ENCODE results near the gene ETFA. TPM values are rescaled to one million over a fixed set of nuclear protein-coding genes. Genes with fewer than 3 reads are reported as not detected.
"Not testable (repeated sequence)": the region's sequence is repeated elsewhere in the genome, so short reads cannot be mapped to it uniquely, and the experiment has no call there.

The ETFA gene
- total RNA-seq, 2 donors from 2014 or later = 164 to 173 TPM

DNA sequence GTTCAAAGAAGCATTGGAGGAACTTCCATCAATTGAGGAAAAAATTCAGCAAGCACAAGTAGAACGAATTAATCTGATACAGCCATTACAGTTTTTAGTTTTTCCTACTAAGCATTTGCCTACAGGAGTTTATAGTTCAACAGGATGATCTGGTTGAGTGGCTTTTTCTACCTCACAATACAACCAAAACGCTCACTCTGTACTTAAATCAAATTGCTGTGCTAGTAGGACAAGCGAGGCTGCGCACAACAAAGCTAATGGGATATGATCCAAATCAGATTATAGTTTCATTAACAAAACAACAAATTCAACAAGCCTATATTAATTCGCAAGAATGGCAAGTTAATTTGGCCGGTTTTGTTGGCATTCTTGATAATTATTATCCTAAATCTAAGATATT is 44.2 kb downstream of the ETFA start:
- DNase-seq (ENCODE audit: low spot score in 2 of 2) (no peak), ATAC-seq (no peak)
- Mint-ChIP-seq H3K9me3 (peaks cover 15 to 23% of the 10 kb centered on the region in 2 donors), H3K36me3 (peaks cover 61 to 86% of the 10 kb centered on the region in 2 donors), H3K27ac (no peak overlapping the region)

DNA sequence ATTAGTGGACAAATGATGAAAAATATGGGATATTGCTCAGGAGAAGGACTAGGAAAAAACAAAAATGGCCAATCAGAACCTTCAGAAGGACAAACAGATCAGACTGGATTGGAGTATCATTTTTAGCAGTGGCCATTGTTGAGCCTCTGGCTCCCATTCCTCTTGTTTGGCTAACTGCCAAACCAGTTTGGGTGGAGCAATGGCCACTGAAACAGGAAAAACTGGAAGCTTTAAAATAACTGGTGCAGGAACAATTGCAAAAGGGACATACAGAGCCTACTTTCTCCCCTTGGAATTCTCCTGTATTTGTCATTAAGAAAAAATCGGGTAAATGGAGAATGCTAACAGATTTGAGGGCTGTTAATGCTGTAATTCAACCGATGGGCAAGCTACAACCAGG is 45.5 kb downstream of the ETFA start:
- ATAC-seq = not testable (repeated sequence)
- peaks cover 15 to 23% of the 10 kb centered on the region in 2 donors for H3K9me3 Mint-ChIP-seq

DNA sequence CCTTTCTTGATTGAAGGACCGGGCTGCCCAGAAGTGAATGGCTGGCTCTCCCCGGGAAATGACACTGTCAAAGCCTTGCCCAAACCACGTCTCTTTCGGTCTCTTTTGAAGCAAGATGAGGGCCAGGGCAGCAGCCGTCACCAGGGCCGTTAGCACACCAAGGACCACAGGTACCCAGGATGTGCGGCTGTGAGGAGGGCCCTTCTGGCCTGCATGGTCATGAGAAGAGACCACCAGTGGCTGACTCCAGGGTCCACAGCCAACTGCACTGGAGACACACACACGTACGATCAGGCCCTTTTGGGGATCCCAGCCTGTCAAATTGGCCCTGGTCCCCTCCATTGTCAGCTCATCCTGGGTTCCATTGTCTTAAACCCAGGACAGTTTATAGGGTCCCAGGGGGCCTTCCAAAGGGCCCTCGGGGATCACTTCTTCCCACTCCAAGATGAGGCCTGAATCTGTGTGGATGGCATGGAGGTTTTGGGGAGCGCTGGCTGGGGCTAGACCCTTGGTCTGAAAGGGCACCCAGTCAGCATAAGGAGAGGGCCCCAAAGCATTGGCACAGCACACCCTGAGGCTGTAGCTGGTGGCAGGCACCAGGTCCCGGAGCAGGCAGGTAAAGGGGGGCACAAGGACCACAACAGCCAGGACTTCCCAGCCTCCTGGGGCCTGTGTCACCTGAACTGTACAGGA is 50.9 kb downstream of the ETFA start:
- DNase-seq (ENCODE audit: low spot score in 2 of 2) (no peak), ATAC-seq (no peak)
- peaks cover 6 to 13% of the 10 kb centered on the region in 2 donors for H3K9me3 Mint-ChIP-seq
- peak overlapping the region in 1 of 2 donors; percentile 7 for H3K27ac Mint-ChIP-seq
- peaks cover 46 to 62% of the 10 kb centered on the region in 2 donors for H3K36me3 Mint-ChIP-seq

More for the DNA sequence above, 45.5 kb downstream of the ETFA start:
- H3K27ac Mint-ChIP-seq; DNase-seq (ENCODE audit: low spot score in 2 of 2): not testable (repeated sequence)
- H3K36me3 Mint-ChIP-seq = peaks cover 64 to 92% of the 10 kb centered on the region in 2 donors

DNA sequence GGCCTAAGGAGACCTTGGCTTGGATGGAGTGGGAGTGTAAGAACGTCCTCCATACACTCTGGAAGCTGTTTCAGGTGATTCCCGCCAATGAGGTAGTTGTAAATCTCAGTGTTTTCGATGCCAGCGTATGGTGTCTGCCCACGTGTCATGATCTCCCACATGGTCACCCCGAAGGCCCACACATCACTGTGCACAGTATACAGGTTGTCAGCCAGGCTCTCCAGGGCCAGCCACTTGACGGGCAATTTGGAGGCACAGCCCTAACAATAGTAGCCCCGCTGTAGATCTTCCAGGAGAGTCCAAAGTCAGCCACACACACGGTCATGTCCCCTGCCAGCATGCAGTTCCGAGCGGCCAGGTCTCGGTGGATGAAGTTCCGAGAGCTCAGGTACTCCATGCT is 51.9 kb downstream of the ETFA start:
- ATAC-seq (no peak), DNase-seq (ENCODE audit: low spot score in 2 of 2) (no peak)
- Mint-ChIP-seq H3K36me3 (peaks cover 36 to 52% of the 10 kb centered on the region in 2 donors), H3K9me3 (peaks cover 6 to 8% of the 10 kb centered on the region in 2 donors), H3K27ac (no peak overlapping the region)

DNA sequence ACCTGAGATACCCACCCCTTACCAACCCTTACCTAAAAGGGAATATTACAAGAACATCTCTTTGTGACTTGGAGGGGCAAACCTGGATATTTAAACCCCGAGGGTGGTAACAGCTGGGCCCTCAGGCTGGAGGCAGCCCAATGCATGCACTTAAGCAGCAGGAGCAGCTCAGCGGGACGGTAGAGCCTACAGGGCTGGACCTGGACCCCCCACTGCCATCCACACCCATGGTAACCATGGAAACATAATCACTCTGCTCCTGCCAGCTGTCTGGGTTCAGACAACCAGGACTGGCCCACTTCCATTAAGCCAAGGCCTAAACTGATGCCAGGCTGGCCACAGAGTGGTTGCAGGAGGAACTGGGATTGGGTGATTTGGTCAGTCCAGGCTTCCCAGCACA is 52.8 kb downstream of the ETFA start:
- ATAC-seq (no peak), DNase-seq (ENCODE audit: low spot score in 2 of 2) (no peak)
- Mint-ChIP-seq H3K27ac (no peak overlapping the region), H3K9me3 (peaks cover 3 to 4% of the 10 kb centered on the region in 2 donors), H3K36me3 (peaks cover 28 to 42% of the 10 kb centered on the region in 2 donors)

DNA sequence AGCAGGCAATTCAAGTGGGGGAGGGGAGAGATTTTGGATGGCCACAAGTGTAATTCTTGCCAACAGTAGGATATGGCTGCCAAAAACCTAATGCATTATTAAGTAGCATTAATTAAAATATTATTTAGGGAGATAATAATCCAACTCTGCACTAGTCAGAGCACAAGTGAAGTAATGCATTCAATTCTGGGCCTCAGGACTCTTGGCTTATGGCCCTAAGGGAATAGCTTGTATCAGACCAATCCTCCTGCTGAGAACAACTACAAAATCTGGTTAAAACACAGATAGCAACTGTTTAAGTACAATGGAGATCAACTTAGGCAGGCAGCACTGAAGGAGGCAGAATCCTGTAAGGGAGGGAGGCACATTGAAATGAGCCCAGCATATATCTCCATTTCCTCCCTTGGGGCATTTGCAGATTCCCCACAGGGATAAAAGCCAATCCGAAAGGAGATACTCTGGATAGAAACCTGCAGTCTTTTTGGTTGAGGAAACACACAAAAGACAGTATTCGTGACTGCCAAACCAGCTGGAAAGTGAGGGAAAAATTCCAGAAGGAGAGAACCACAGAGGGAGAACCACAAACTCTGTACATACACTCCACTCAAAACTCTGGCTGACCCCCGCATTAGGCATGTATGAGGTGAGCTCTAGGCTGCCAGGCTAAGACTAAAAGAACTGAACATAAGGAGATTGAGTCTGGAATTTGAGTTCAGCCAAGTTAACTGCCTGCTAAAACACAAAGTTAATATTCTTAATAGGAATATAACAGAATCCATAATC is 57.4 kb downstream of the ETFA start:
- H3K27ac Mint-ChIP-seq = peak overlapping the region in 1 of 2 donors; percentile 50
- no peak for ATAC-seq

DNA sequence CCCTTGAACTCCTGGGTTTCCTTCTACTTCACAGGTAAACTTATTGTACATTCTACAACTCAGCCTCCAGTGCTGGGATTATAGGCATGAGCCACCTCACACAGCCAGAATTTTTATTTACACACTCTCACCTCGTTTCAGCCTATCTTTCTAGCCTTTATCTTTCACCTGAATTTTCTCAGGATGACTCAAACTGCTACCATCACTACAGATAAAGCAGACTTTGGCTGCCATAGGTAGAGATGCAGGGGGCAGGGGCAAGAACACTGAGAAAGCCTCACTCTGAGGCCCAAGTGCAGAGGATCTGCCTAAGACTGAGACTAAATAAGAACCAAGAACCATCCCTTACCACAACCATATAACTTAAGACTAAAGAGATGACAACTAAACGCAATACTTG is 59.0 kb downstream of the ETFA start:
- Mint-ChIP-seq H3K36me3 (no peaks in the 10 kb centered on the region), H3K27ac (no peak overlapping the region), H3K9me3 (no peaks in the 10 kb centered on the region)
- ATAC-seq (peak in 1 of 2 donors; percentile 37), DNase-seq (ENCODE audit: low spot score in 2 of 2) (no peak)

More for the DNA sequence above, 57.4 kb downstream of the ETFA start:
- no peak for DNase-seq (ENCODE audit: low spot score in 2 of 2)
- no peaks in the 10 kb centered on the region for H3K9me3 Mint-ChIP-seq
- peaks cover under 1 to 6% of the 10 kb centered on the region in 2 donors for H3K36me3 Mint-ChIP-seq

DNA sequence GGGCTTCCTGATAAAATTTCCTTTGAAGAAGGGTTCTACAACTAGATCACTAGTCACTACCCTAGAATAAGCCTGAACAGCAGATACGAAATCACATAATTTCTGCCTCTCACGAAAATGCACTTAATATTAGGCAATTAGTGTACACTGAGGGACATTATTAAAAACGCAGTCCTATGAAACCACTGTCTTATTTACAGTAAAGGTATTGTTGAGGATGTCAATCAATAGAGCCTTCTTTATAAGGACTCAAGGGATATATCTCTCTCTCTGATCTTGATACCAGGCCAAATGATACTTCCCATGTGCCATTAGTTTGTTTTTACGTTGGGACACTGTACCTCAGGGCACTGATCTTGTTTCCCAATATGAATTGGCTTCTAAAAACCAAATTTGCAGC is 59.6 kb downstream of the ETFA start:
- ATAC-seq (no peak), DNase-seq (ENCODE audit: low spot score in 2 of 2) (no peak)
- Mint-ChIP-seq H3K27ac (no peak overlapping the region), H3K36me3 (no peaks in the 10 kb centered on the region), H3K9me3 (no peaks in the 10 kb centered on the region)

DNA sequence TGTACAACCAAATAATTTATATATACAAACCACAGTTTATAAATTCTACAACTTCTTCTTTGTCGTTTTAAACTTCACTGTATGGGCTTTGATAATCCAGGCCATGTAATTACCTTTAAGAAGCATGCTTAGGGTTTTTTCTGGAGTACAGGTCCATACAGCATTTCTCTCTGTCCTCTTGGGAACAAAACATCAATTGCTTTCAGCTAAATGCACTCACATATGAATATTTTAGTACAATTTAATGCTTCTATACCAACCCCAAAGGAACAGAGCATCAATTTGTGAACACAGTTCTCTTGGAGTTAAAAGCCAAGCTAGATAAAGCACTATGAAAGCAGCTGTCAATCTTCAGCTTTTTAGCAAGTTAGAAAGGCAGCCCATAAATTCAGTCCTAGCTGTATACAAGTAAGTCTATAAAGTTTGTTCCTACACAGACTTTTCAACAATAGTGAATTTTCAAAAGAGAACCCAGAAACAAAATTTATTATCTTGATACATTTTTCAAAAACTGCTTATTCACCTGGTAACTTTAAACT is 66.1 kb downstream of the ETFA start:
- Mint-ChIP-seq H3K27ac (no peak overlapping the region), H3K36me3 (peaks cover 0 to 7% of the 10 kb centered on the region in 2 donors), H3K9me3 (no peaks in the 10 kb centered on the region)
- ATAC-seq (no peak), DNase-seq (ENCODE audit: low spot score in 2 of 2) (no peak)

DNA sequence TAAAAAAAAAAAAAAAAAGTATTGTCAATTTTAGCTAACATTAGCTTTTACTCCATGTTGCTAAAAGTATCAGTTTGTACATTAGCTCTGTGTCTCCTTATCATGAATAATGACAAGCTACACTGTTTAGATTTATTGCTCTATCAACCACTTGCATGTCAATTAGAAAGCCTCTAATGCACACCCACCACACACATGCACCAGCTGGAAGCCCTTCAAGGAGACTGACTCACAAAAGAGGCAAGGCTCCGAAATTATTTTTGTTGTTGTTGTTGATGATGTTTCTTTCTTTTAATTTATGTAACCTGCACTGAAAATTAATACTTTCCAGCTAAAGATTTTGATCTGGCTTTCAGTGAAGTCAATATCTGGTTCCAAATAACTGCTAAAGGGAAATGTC is 71.5 kb downstream of the ETFA start:
- no peak for ATAC-seq
- no peak for DNase-seq (ENCODE audit: low spot score in 2 of 2)
- Mint-ChIP-seq H3K27ac (no peak overlapping the region), H3K9me3 (no peaks in the 10 kb centered on the region), H3K36me3 (peaks cover 0 to 7% of the 10 kb centered on the region in 2 donors)

DNA sequence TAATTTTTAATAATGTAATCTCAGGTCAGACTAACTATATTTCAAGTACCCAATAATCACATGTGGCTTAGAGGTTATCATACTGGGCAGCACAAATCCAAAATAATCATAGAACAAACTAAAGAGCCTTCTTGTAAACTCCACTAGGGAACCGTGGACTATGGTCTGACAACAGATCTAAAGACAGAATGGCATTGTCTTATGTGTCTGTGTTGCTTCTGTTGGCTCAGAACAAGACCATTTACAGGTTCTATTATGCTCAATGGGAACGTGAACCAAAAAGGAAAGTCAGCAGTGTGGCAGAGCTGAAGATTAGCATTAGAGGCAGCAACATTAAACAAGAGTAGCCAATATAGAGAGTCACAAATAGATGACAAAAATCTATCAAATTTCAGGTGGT is 74.9 kb downstream of the ETFA start:
- Mint-ChIP-seq H3K36me3 (no peaks in the 10 kb centered on the region), H3K27ac (no peak overlapping the region), H3K9me3 (no peaks in the 10 kb centered on the region)
- DNase-seq (ENCODE audit: low spot score in 2 of 2) = no peak
- ATAC-seq = no peak

DNA sequence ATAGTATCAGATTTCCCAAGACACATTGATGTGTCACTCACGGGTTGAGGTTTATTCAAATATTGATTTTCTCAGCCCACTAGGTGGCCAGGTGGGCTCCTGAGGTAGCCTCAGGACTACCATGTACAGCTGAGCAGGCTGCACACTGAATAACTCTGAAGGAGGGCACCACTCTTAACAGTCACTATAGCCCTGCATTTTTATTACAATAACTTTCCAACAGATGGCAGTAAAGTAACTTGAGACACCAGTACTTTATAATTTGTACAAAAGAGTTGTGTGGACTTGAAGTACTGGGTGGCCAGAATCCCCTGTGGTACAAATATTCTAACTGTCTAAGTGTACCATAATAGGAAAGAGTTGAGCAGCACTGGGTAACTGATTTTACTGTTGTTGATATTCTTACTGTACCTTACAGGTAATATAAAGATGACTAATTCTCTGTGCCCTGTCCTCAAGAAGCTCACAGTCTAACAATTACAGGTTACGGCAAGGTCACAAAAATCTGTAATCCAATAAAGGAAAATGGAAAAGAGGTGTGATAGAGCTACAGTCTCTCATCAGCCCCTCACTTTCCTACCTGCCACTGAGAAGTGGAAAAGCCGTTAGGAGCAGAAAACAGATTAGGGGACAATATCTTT is 76.0 kb downstream of the ETFA start:
- H3K27ac Mint-ChIP-seq = no peak overlapping the region
- ATAC-seq = peak; percentile 33 to 64
- H3K9me3 Mint-ChIP-seq = no peaks in the 10 kb centered on the region
- no peaks in the 10 kb centered on the region for H3K36me3 Mint-ChIP-seq
- no peak for DNase-seq (ENCODE audit: low spot score in 2 of 2)

DNA sequence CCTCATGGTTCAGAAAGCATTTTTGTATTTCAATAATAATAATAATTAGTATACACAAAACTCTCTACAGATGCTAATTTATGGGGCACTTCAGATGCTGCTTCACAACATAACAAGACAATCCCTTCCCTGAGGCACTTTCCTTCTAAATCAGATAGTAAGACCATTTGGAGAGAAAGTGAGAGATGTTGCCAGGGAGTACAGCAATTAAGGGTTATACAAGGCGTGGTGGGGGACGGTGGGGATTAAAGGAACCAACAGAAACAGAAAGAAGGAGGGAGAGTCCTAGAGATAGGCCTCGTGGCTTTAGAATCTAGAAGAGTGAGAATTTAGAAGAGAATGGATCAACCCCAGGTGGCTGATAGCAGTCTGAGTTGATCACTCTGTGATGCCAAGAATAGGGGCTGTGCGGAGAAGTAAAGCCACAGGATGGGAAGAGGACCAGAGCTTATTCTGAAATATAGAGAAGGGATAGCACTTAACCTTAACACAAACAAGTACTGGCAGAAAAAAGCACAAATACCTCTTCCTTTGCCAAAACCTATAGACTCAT is 76.9 kb downstream of the ETFA start:
- H3K9me3 Mint-ChIP-seq = no peaks in the 10 kb centered on the region
- DNase-seq (ENCODE audit: low spot score in 2 of 2) = no peak
- peak overlapping the region in 1 of 2 donors; percentile 5 for H3K27ac Mint-ChIP-seq
- H3K36me3 Mint-ChIP-seq = no peaks in the 10 kb centered on the region
- no peak for ATAC-seq

DNA sequence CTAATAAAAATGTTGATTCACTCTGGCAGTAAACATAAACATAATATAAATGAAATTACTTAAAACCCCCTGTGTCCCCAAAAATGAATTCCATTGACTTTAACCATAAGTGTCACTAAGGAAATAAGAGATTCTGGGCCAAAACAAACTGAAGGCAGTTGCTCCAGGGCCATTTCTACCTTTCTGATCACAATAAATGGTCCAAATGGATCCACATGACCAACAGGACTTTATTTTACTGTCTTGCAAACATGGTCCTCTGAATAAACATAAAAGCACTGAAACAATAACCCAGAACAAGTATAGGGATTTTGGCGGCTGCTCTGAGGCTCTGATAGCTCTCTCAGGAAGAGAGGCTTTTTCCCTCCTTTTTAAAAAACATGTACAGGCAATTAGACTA is 77.3 kb downstream of the ETFA start:
- H3K36me3 Mint-ChIP-seq = no peaks in the 10 kb centered on the region
- ATAC-seq (no peak), DNase-seq (ENCODE audit: low spot score in 2 of 2) (no peak)
- H3K27ac Mint-ChIP-seq = no peak overlapping the region
- H3K9me3 Mint-ChIP-seq = no peaks in the 10 kb centered on the region

DNA sequence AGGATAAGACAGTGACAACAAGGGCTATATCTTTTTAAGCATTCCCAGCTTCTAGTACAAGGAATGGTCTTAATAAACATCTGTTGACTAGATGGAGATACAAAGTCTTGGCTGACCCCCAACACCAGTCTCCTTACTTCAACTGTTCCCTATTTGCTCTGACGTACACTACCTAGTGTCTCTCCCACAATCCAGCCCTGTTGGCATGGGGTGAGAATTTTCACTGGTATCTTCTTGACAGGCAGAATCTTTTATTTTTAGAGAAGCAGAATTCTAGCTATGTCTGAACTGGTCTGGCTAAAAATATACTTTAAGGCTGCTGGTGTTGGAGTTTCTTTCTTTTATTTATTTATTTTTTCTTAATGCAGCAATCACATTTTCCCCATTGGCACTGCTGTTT is 82.0 kb downstream of the ETFA start:
- Mint-ChIP-seq H3K36me3 (no peaks in the 10 kb centered on the region), H3K27ac (no peak overlapping the region), H3K9me3 (no peaks in the 10 kb centered on the region)
- no peak for ATAC-seq
- no peak for DNase-seq (ENCODE audit: low spot score in 2 of 2)

DNA sequence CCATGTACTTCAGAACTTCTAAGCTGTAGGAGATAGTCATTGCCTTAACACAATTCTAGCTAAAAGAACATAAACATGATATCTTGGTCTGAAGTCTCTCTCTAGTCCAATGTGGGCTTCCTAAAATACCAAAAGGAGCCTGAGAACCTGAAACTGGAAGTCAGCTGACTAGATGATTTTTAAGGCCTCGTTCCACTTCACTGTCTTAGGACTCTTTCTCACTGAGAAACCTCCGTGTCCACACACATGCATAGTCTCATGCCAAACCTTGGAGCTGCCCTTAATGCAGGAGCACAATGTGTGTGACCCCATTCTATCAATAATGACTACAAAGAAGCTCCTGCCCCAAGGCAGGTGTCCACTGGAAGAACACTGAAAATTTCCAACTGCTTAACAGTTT is 87.7 kb downstream of the ETFA start:
- peaks cover 13 to 23% of the 10 kb centered on the region in 2 donors for H3K36me3 Mint-ChIP-seq

DNA sequence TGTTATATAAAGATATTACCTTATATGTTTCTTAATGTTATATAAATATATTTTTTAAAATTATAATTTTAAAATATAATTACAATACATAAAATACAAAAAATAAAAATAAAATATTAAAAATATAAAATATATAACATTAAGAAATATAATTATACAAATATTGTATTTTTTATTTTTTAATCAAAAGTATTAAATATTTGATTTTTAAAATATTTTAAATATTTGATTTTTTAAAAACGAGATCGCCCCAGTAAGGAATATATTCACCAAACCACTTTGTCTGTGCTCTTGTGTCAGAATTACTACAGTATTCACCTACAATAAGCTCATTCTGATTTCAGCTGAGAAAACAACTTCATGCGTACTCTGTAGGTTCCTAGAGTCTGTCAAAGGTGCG is 89.1 kb downstream of the ETFA start:
- H3K36me3 Mint-ChIP-seq = peaks cover 14 to 23% of the 10 kb centered on the region in 2 donors
- DNase-seq (ENCODE audit: low spot score in 2 of 2) (no peak), ATAC-seq (no peak)
- no peak overlapping the region for H3K27ac Mint-ChIP-seq
- H3K9me3 Mint-ChIP-seq = no peaks in the 10 kb centered on the region

More for the DNA sequence above, 87.7 kb downstream of the ETFA start:
- ATAC-seq = no peak
- no peak for DNase-seq (ENCODE audit: low spot score in 2 of 2)
- Mint-ChIP-seq H3K9me3 (no peaks in the 10 kb centered on the region), H3K27ac (no peak overlapping the region)

All from activated naive CD4-positive, alpha-beta T cell treated with anti-CD3 and anti-CD28 coated beads, Interleukin-2, amount 50 U/mL, for 72 hours (primary cell).